Measurements from ENCODE around the gene GRIK1.

- TF ChIP-seq CTCF (IDR thresholded peaks at IDR 0.05; ENCODE audit: low read length) (no peak), EZH2 (IDR thresholded peaks at IDR 0.05; ENCODE audit: borderline replicate concordance, low read length) (no peak)
Observed at GRCh38 chr21:29633756-29634155, 306.0 kb downstream of the GRIK1 start.
